ENCODE results near the gene PTPN9.
"Not testable (repeated sequence)": the region's sequence is repeated elsewhere in the genome, so short reads cannot be mapped to it uniquely, and the experiment has no call there.

PTPN9 gene

GRCh38 chr15:75573648-75574384, 5.3 kb downstream of the PTPN9 start:
- Histone ChIP-seq H3K9ac (ENCODE audit: low read length) (no peak overlapping the region), H3K36me3 (ENCODE audit: control insufficient read depth, insufficient read depth, low read length) (no peaks in the 10 kb centered on the region), H3K27ac (ENCODE audit: low read depth, low read length) (no peak overlapping the region), H3K4me1 (ENCODE audit: control insufficient read depth, insufficient read depth, low read length) (peaks cover 4% of the 10 kb centered on the region), H3K4me3 (ENCODE audit: low read length) (no peak overlapping the region), H3K27me3 (ENCODE audit: control insufficient read depth, insufficient read depth, low read length) (no peaks in the 10 kb centered on the region)

GRCh38 chr15:75570126-75570845, 8.8 kb downstream of the PTPN9 start:
- no peak overlapping the region for H3K4me3 ChIP-seq (ENCODE audit: low read length)
- no peak overlapping the region for H3K27ac ChIP-seq (ENCODE audit: low read depth, low read length)
- no peaks in the 10 kb centered on the region for H3K4me1 ChIP-seq (ENCODE audit: control insufficient read depth, insufficient read depth, low read length)
- H3K9ac ChIP-seq (ENCODE audit: low read length), result no peak overlapping the region
- no peaks in the 10 kb centered on the region for H3K36me3 ChIP-seq (ENCODE audit: control insufficient read depth, insufficient read depth, low read length)
- no peaks in the 10 kb centered on the region for H3K27me3 ChIP-seq (ENCODE audit: control insufficient read depth, insufficient read depth, low read length)

- no peak overlapping the region for H3K27ac ChIP-seq (ENCODE audit: low read depth, low read length)
- no peaks in the 10 kb centered on the region for H3K36me3 ChIP-seq (ENCODE audit: control insufficient read depth, insufficient read depth, low read length)
- H3K27me3 ChIP-seq (ENCODE audit: control insufficient read depth, insufficient read depth, low read length), result no peaks in the 10 kb centered on the region
- no peak overlapping the region for H3K9ac ChIP-seq (ENCODE audit: low read length)
- H3K4me1 ChIP-seq (ENCODE audit: control insufficient read depth, insufficient read depth, low read length), result no peaks in the 10 kb centered on the region
- H3K4me3 ChIP-seq (ENCODE audit: low read length), result no peak overlapping the region
These were observed 13.8 kb downstream of the PTPN9 start for GRCh38 chr15:75565062-75565970.

- Histone ChIP-seq H3K4me1 (ENCODE audit: control insufficient read depth, insufficient read depth, low read length) (no peaks in the 10 kb centered on the region), H3K27me3 (ENCODE audit: control insufficient read depth, insufficient read depth, low read length) (no peaks in the 10 kb centered on the region), H3K36me3 (ENCODE audit: control insufficient read depth, insufficient read depth, low read length) (no peaks in the 10 kb centered on the region), H3K9ac (ENCODE audit: low read length) (no peak overlapping the region), H3K4me3 (ENCODE audit: low read length) (no peak overlapping the region), H3K27ac (ENCODE audit: low read depth, low read length) (no peak overlapping the region)
These were observed 17.2 kb downstream of the PTPN9 start for GRCh38 chr15:75561888-75562287.

GRCh38 chr15:75559360-75559759, 19.8 kb downstream of the PTPN9 start:
- not testable (repeated sequence) for H3K4me3 ChIP-seq (ENCODE audit: low read length); H3K27me3 ChIP-seq (ENCODE audit: control insufficient read depth, insufficient read depth, low read length); H3K36me3 ChIP-seq (ENCODE audit: control insufficient read depth, insufficient read depth, low read length); H3K27ac ChIP-seq (ENCODE audit: low read depth, low read length); H3K4me1 ChIP-seq (ENCODE audit: control insufficient read depth, insufficient read depth, low read length); H3K9ac ChIP-seq (ENCODE audit: low read length)

GRCh38 chr15:75558955-75559354, 20.2 kb downstream of the PTPN9 start:
- not testable (repeated sequence) for H3K27ac ChIP-seq (ENCODE audit: low read depth, low read length); H3K4me3 ChIP-seq (ENCODE audit: low read length); H3K4me1 ChIP-seq (ENCODE audit: control insufficient read depth, insufficient read depth, low read length); H3K27me3 ChIP-seq (ENCODE audit: control insufficient read depth, insufficient read depth, low read length); H3K9ac ChIP-seq (ENCODE audit: low read length); H3K36me3 ChIP-seq (ENCODE audit: control insufficient read depth, insufficient read depth, low read length)

GRCh38 chr15:75554717-75555116, 24.4 kb downstream of the PTPN9 start:
- no peaks in the 10 kb centered on the region for H3K36me3 ChIP-seq (ENCODE audit: control insufficient read depth, insufficient read depth, low read length)

GRCh38 chr15:75553659-75554058, 25.5 kb downstream of the PTPN9 start:
- no peaks in the 10 kb centered on the region for H3K27me3 ChIP-seq (ENCODE audit: control insufficient read depth, insufficient read depth, low read length)
- no peak overlapping the region for H3K9ac ChIP-seq (ENCODE audit: low read length)
- no peak overlapping the region for H3K4me3 ChIP-seq (ENCODE audit: low read length)
- H3K4me1 ChIP-seq (ENCODE audit: control insufficient read depth, insufficient read depth, low read length), result no peaks in the 10 kb centered on the region
- no peaks in the 10 kb centered on the region for H3K36me3 ChIP-seq (ENCODE audit: control insufficient read depth, insufficient read depth, low read length)
- no peak overlapping the region for H3K27ac ChIP-seq (ENCODE audit: low read depth, low read length)

More at GRCh38 chr15:75554717-75555116, 24.4 kb downstream of the PTPN9 start:
- Histone ChIP-seq H3K4me3 (ENCODE audit: low read length) (no peak overlapping the region), H3K27ac (ENCODE audit: low read depth, low read length) (no peak overlapping the region), H3K4me1 (ENCODE audit: control insufficient read depth, insufficient read depth, low read length) (no peaks in the 10 kb centered on the region), H3K27me3 (ENCODE audit: control insufficient read depth, insufficient read depth, low read length) (no peaks in the 10 kb centered on the region), H3K9ac (ENCODE audit: low read length) (no peak overlapping the region)

- no peak overlapping the region for H3K9ac ChIP-seq (ENCODE audit: low read length)
- no peak overlapping the region for H3K27ac ChIP-seq (ENCODE audit: low read depth, low read length)
- no peaks in the 10 kb centered on the region for H3K4me1 ChIP-seq (ENCODE audit: control insufficient read depth, insufficient read depth, low read length)
- no peaks in the 10 kb centered on the region for H3K27me3 ChIP-seq (ENCODE audit: control insufficient read depth, insufficient read depth, low read length)
- no peak overlapping the region for H3K4me3 ChIP-seq (ENCODE audit: low read length)
- H3K36me3 ChIP-seq (ENCODE audit: control insufficient read depth, insufficient read depth, low read length), result no peaks in the 10 kb centered on the region
These were observed 28.0 kb downstream of the PTPN9 start for GRCh38 chr15:75551091-75551490.

- Histone ChIP-seq H3K9ac (ENCODE audit: low read length) (no peak overlapping the region), H3K4me1 (ENCODE audit: control insufficient read depth, insufficient read depth, low read length) (no peaks in the 10 kb centered on the region), H3K27ac (ENCODE audit: low read depth, low read length) (no peak overlapping the region), H3K4me3 (ENCODE audit: low read length) (no peak overlapping the region), H3K27me3 (ENCODE audit: control insufficient read depth, insufficient read depth, low read length) (no peaks in the 10 kb centered on the region), H3K36me3 (ENCODE audit: control insufficient read depth, insufficient read depth, low read length) (no peaks in the 10 kb centered on the region)
These were observed 34.1 kb downstream of the PTPN9 start for GRCh38 chr15:75545064-75545463.

- no peak overlapping the region for H3K27ac ChIP-seq (ENCODE audit: low read depth, low read length)
- H3K4me3 ChIP-seq (ENCODE audit: low read length), result no peak overlapping the region
- no peaks in the 10 kb centered on the region for H3K4me1 ChIP-seq (ENCODE audit: control insufficient read depth, insufficient read depth, low read length)
- H3K36me3 ChIP-seq (ENCODE audit: control insufficient read depth, insufficient read depth, low read length), result no peaks in the 10 kb centered on the region
- no peak overlapping the region for H3K9ac ChIP-seq (ENCODE audit: low read length)
- H3K27me3 ChIP-seq (ENCODE audit: control insufficient read depth, insufficient read depth, low read length), result no peaks in the 10 kb centered on the region
These were observed 34.8 kb downstream of the PTPN9 start for GRCh38 chr15:75544359-75544758.

- H3K27me3 ChIP-seq (ENCODE audit: control insufficient read depth, insufficient read depth, low read length); H3K4me3 ChIP-seq (ENCODE audit: low read length); H3K4me1 ChIP-seq (ENCODE audit: control insufficient read depth, insufficient read depth, low read length); H3K36me3 ChIP-seq (ENCODE audit: control insufficient read depth, insufficient read depth, low read length); H3K27ac ChIP-seq (ENCODE audit: low read depth, low read length); H3K9ac ChIP-seq (ENCODE audit: low read length): not testable (repeated sequence)
These were observed 36.1 kb downstream of the PTPN9 start for GRCh38 chr15:75542949-75543545.

Data from rectal smooth muscle tissue (tissue), 1 donor.